HFFc6 (cell line): ENCODE data around the gene OVCH1. TPM values are rescaled to one million over a fixed set of nuclear protein-coding genes. Genes with fewer than 3 reads are reported as not detected.
"Not testable (repeated sequence)": the region's sequence is repeated elsewhere in the genome, so short reads cannot be mapped to it uniquely, and the experiment has no call there.

ENCODE experiments used
- DNase-seq: peaks from one replicate; pipeline ENCODE4 v3.0.0-alpha.2; 2018
- H3K27ac Mint-ChIP-seq: 2 replicates; pipeline ENCODE4 v1.8.0; 2020; ENCODE audit warnings: mild to moderate bottlenecking, mixed read lengths
- H3K27me3 Mint-ChIP-seq: 2 replicates; pipeline ENCODE4 v1.8.0; 2021; ENCODE audit warnings: mild to moderate bottlenecking, moderate library complexity, mixed read lengths; ENCODE audit not compliant: insufficient read depth
- H3K36me3 Mint-ChIP-seq: 2 replicates; pipeline ENCODE4 v1.8.0; 2021; ENCODE audit warnings: low read depth, mixed read lengths
- H3K4me1 Mint-ChIP-seq: 2 replicates; pipeline ENCODE4 v1.8.0; 2020; ENCODE audit warnings: low read depth, mixed read lengths
- H3K4me3 Mint-ChIP-seq: 2 replicates; pipeline ENCODE4 v1.8.0; 2020; ENCODE audit warnings: mild to moderate bottlenecking, moderate library complexity, mixed read lengths
- H3K9me3 Mint-ChIP-seq: 2 replicates; pipeline ENCODE4 v1.8.0; 2020; ENCODE audit warnings: mild to moderate bottlenecking, mixed read lengths
- total RNA-seq, 6 experiments: library from RNA; stranded (reverse); fragmentation: NEBNext Ultra II Directional; extraction: Animal tissue kit (Norgen Biotek cat#: 25700); gene quantifications; 2 replicates in 1 of 6; 3 replicates in 5 of 6; pipeline ENCODE4 v1.2.3, GENCODE V29; 2021
- TF ChIP-seq, protein P1 (sequence below): fragments of 200-600 bp; sonication (generic); IDR thresholded peaks from 2 replicates; pipeline ENCODE4 v1.5.0; 2021; ENCODE audit warnings: antibody characterized with exemption, mild to moderate bottlenecking

OVCH1 gene
- total RNA-seq, 6 experiments from 2014 or later: not detected

DNA sequence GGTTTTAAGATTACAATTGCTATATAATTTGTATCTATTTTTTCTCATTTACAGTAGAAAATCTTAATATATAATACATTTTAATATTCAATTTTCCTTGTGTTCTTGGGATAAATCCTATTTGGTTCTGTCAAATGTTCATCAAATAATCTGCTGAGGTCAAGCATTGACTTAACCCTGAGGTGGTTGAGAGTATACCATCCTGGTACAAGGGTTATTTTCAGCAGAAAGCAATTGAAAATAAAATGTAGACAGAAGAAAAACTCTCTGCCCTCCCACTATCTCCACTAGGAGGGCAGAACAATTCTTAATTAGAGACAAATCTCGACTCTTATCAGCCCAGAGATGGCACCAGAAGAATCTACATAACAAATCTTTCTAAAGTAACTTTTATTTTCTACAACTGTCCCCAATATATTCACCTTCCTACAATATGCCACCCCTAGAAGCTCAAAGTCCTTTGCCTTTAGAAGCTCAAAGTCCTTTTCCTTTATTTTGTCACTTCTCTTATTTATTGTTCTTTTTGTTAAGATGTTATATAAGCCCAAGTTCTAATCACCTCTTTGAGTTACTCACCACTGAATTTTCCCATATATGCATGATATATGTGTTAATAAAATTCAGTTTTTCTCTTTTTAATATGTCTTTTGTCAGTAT is 58.6 kb downstream of the OVCH1 start:
- Mint-ChIP-seq H3K4me1 (no peaks in the 10 kb centered on the region), H3K36me3 (no peaks in the 10 kb centered on the region)

DNA sequence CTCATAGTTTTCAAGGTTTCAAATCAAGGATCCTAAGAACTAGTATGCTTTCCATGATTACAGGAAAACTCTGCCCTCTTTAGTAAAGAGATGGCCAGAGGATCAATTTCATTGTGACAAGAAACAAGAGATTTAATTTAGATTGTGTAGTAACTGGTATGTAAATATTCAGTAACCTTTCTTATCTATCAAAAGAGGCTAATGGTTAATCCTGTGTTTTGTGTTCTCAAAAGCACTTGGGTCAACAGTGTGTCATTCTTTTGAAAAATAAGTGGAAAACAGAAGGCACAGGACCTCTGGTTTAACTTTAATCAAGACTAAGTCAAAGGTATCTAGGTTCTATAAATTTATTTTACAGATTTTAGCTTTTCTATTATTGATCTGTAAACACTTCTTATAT is 59.9 kb downstream of the OVCH1 start:
- Mint-ChIP-seq H3K27ac (no peak overlapping the region), H3K4me3 (no peak overlapping the region), H3K36me3 (no peaks in the 10 kb centered on the region), H3K9me3 (peaks cover 3% of the 10 kb centered on the region; the same call in 1 of the 2 replicates), H3K4me1 (no peaks in the 10 kb centered on the region), H3K27me3 (no peaks in the 10 kb centered on the region)
- no peak for DNase-seq
- TF ChIP-seq, protein P1, sequence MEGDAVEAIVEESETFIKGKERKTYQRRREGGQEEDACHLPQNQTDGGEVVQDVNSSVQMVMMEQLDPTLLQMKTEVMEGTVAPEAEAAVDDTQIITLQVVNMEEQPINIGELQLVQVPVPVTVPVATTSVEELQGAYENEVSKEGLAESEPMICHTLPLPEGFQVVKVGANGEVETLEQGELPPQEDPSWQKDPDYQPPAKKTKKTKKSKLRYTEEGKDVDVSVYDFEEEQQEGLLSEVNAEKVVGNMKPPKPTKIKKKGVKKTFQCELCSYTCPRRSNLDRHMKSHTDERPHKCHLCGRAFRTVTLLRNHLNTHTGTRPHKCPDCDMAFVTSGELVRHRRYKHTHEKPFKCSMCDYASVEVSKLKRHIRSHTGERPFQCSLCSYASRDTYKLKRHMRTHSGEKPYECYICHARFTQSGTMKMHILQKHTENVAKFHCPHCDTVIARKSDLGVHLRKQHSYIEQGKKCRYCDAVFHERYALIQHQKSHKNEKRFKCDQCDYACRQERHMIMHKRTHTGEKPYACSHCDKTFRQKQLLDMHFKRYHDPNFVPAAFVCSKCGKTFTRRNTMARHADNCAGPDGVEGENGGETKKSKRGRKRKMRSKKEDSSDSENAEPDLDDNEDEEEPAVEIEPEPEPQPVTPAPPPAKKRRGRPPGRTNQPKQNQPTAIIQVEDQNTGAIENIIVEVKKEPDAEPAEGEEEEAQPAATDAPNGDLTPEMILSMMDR: no peak

More for the DNA sequence above, 58.6 kb downstream of the OVCH1 start:
- no peak overlapping the region for H3K27ac Mint-ChIP-seq
- TF ChIP-seq, protein P1: no peak
- H3K9me3 Mint-ChIP-seq: peaks cover 3% of the 10 kb centered on the region; the same call in 1 of the 2 replicates
- no peak for DNase-seq
- no peaks in the 10 kb centered on the region for H3K27me3 Mint-ChIP-seq
- H3K4me3 Mint-ChIP-seq: no peak overlapping the region

DNA sequence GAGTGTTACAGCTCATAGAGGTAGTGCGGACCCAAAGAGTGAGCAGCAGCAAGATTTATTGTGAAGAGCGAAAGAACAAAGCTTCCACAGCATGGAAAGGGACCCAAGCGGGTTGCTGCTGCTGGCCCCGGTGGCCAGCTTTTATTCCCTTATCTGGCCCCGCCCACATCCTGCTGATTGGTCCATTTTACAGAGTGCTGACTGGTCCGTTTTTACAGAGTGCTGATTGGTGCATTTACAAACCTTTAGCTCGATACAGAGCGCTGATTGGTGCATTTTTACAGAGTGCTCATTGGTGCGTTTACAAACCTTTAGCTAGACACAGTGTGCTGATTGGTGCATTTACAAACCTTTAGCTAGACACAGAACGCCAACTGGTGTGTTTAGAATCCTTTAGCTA is 60.7 kb downstream of the OVCH1 start:
- H3K27ac Mint-ChIP-seq, H3K4me3 Mint-ChIP-seq, H3K9me3 Mint-ChIP-seq, H3K4me1 Mint-ChIP-seq, H3K36me3 Mint-ChIP-seq, H3K27me3 Mint-ChIP-seq, DNase-seq: not testable (repeated sequence)

DNA sequence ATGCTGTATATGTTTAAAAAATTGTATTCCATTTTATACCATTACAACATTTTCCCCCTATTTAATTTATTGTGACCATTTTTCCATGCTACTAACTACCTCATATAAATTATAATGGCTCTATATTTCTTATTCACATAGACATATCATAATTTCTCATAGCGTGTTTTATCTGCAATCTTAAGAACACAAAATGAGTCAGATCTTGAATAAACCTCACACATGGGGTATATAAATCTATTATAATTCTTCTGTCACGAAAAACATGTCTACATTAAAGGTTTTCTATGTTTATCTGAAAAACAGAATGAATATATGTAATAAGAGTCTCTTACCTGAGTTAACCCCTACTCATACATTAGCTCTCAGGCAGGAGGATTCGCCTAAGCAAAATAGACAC is 66.0 kb downstream of the OVCH1 start:
- Mint-ChIP-seq H3K4me1 (no peaks in the 10 kb centered on the region), H3K27ac (no peak overlapping the region), H3K27me3 (no peaks in the 10 kb centered on the region), H3K9me3 (no peaks in the 10 kb centered on the region), H3K4me3 (no peak overlapping the region), H3K36me3 (no peaks in the 10 kb centered on the region)
- TF ChIP-seq, protein P1: no peak
- no peak for DNase-seq

DNA sequence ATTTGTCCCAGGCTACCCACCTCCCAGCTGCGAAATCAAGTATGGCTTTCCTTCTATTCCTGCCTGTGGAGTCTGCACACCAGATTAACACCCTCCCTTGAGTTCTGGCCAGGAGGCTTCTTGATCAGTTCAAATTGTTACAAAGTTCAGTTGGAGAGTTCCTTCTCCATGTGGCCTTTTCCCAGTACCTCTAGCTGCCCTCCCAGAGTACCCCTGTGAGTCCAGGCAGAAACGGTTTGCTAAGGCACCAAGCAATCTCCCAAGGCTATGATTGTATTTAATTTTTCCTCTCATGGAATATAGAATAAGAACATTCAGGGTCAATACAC is 66.8 kb downstream of the OVCH1 start:
- TF ChIP-seq, protein P1: no peak
- Mint-ChIP-seq H3K4me1 (no peaks in the 10 kb centered on the region), H3K4me3 (no peak overlapping the region), H3K27me3 (no peaks in the 10 kb centered on the region), H3K36me3 (no peaks in the 10 kb centered on the region), H3K27ac (no peak overlapping the region), H3K9me3 (no peaks in the 10 kb centered on the region)
- no peak for DNase-seq

DNA sequence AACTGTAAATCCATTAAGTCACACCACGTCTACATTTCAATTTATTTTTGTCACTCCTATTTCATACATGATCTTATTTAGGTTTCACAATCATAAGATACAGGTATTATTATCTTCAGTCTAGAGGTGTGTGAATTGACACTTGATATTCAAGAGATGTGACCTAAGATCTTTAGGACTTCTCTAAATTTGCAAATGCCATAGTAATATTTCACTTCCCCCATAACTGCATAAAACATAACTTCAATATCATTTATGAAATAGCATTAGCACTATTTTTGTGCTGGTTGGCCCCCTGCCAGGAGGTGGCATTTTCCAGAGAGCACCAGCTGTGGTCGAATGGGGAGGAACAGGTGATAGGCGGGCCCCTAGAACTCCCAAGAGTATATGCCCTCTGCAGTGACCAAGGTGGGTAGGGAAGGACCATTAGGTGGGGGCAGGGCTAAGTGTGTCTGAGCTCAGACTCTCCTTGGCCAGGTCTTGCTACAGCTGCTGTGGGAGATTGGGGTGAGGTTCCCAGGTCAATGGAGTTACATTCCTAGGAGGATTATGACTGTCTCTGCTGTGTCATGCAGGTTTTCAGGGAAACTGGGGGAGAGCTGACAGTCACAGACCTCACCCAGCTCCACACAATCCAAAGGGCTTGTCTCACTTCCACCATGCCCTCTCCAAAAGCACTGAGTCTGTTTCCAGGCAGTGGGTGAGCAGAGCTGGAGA is 67.3 kb downstream of the OVCH1 start:
- DNase-seq: no peak
- Mint-ChIP-seq H3K9me3 (no peaks in the 10 kb centered on the region), H3K27me3 (no peaks in the 10 kb centered on the region; the same call in 1 of the 2 replicates), H3K36me3 (no peaks in the 10 kb centered on the region), H3K4me1 (no peaks in the 10 kb centered on the region), H3K27ac (no peak overlapping the region), H3K4me3 (no peak overlapping the region)
- TF ChIP-seq, protein P1: no peak
